KOPT-K1 (cell line): ENCODE data around the gene SEPTIN7.

ENCODE experiments used
- H3K27ac ChIP-seq: fragments of 200-600 bp; sonication (generic); 2 replicates; pipeline ENCODE4 v1.5.1; 2016; ENCODE audit warnings: antibody characterized with exemption, mild to moderate bottlenecking, low read depth, low read length; ENCODE audit not compliant: poor library complexity, severe bottlenecking
- H3K36me3 ChIP-seq: fragments of 200-600 bp; sonication (generic); 2 replicates; pipeline ENCODE4 v1.5.1; 2017; ENCODE audit warnings: antibody characterized with exemption, mild to moderate bottlenecking, low read length, moderate library complexity; ENCODE audit not compliant: insufficient read depth
- H3K9me3 ChIP-seq: fragments of 200-600 bp; sonication (generic); 2 replicates; pipeline ENCODE4 v1.5.1; 2017; ENCODE audit warnings: antibody characterized with exemption, low read length, mild to moderate bottlenecking; ENCODE audit not compliant: insufficient read depth, poor library complexity, severe bottlenecking

Gene SEPTIN7

DNA sequence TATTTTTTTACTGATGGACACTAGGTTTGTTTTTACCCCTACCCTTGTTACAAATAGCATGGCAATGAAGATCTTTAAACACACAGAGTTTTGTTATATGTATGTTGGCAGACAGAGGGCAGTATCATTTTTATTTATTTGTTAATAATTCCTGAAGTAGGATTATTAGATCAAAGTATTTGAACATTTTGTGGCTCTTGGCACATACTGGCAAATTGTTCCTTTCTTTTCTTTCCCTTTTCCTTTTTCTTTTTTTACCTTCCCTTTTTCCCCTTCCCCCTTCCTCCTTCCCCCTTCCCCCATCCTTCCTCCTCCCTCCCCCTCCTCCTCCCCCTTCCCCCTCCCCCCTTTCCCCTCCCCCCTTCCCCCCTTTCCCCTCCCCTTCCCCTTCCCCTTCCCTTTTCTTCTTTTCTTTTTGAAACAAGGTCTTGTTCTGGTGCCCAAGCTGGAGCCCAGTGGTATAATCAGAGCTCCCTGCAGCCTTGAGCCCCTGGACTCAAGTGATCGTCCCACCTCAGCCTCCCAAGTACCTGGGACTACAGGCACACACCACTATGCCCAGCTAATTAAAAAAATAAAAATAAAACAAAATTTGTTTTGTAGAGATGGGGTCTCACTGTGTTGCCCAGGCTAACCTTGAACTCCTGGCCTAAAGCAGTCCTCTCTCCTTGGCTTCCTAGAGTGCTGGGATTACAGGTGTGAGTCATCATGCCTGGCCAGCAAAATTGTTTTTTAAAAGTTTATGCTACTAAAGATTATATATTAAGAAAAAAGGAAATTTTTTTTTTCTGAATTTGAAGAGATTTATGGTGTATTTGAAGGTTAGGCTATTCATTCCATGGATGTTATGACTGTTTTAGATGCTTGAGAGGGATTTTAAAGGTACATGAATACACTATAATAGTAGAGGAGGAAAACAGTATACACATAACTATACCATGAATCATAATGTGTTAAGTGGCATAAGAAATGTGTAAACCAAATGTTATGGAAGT, 39.3 kb downstream of the SEPTIN7 start:
- H3K27ac ChIP-seq: no peak overlapping the region
- H3K36me3 ChIP-seq: peaks cover 75% of the 10 kb centered on the region
- H3K9me3 ChIP-seq: no peaks in the 10 kb centered on the region

DNA sequence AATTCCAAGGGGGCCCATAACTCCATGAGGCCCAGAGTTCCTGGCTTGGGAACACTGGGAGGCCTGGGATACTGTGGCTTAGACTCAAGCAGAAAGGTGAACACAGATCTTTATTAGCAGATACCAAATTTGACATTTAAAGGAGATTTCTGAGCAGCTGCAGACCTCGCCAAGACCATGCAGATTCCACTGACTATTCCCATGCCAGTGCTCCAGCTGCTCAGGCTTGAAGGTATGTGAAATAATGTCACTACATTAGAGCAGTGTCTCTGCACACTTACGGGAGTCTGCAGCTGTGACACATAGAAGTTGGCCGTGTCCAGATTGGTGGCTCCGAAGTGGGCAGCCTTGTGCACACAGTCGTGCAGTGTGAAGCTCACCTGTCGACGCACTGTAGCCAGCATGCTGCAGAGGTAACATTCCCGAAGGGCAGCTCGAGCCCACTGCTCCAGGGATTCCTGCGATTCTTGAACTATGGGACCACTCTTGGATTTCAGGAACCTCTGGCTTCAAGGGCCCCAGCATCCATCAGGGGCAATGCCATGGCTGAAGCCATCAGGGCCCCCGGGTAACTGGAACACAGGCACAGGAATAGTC, 46.1 kb downstream of the SEPTIN7 start:
- no peak overlapping the region for H3K27ac ChIP-seq
- no peaks in the 10 kb centered on the region for H3K9me3 ChIP-seq
- H3K36me3 ChIP-seq: peaks cover 54% of the 10 kb centered on the region

DNA sequence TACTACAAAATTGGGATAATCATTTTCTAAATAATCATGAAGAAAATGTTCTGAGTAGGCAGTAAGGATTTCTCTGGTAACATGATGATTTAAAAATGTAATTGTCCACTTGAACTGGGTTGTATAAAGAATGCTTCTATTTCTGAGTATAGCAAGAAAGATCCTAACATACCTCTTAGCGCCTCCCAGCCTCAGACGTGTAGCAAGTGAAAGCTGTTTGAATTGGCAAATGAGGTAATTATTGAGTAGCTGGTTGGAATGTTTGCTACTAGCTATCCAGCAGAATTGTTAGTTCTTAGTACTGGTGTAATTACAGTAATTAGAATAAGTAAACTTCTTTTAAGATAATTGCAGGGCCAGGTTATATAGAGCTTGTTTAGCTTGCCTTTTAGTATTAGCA, 47.9 kb downstream of the SEPTIN7 start:
- Histone ChIP-seq H3K27ac (no peak overlapping the region), H3K36me3 (peaks cover 62% of the 10 kb centered on the region), H3K9me3 (no peaks in the 10 kb centered on the region)

DNA sequence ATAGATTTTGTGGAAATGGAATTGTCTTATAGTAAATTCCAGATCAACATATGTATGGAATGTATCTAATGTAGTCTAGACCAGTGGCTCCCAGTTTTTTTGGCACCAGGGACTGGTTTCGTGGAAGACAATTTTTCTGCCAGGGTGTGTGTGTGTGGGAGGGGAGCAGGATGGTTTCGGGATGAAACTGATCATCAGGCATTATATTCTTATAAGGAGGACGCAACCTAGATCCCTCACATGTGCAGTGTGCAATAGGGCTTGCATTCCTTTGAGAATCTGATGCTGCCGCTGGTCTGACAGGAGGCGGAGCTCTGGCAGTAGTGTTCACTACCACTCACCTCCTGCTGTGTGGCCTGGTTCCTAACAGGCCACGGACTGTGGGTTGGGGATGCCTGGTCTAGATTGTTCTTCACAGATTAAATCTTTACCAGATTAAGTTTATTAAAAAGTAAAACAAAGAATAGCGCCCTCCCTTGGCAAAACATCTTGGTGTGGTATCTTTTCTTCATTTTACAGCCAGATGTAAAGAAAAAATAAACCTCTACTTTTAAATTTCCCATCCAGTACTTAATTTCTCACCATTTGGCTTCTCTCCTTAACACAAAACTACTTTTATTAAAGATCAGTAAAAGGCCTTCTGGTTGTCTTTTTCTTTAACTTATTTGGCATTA, 48.4 kb downstream of the SEPTIN7 start:
- Histone ChIP-seq H3K27ac (no peak overlapping the region), H3K9me3 (no peaks in the 10 kb centered on the region), H3K36me3 (peaks cover 56% of the 10 kb centered on the region)

DNA sequence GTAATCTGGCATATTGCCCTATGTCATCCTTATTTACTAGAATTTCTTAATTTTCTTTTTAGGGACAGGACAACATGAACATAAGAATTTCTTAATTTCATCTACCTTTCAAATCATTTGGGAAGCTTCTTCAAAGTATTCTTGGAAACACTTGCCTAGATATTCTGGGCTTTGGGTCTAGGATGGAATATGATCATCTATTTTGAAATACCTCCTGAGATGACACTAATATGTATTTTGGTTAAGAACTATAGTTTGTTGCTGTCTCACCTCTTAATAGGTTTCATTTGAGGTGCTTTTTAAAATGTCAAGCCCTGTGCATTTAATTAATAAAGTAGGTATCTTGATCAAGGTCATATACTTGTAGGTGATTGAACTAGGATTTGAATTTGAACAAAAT, 49.1 kb downstream of the SEPTIN7 start:
- Histone ChIP-seq H3K27ac (no peak overlapping the region), H3K36me3 (peaks cover 50% of the 10 kb centered on the region), H3K9me3 (no peaks in the 10 kb centered on the region)
